ENCODE data around the gene WDR59.

Gene WDR59

DNA sequence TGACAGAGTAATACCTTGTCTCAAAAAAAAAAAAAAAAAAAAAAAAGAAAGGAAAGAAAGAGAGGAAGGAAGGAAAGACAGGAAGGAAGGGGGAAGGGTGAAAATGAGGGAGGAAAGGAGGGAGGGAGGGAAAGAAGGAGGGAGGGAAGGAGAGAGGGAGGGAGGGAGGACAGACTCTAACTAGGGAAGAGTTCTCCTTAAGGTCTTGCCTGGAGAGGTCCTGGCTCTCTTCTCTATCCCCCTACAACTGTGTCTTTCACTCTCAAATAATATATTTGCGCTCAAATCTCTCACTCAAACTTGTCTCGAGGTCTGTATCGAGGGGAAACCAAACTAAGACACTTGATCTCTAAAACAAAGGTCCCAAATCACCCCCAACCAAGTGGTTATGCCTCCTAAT is 35.6 kb downstream of the WDR59 start:
- Histone ChIP-seq H3K9ac (no peak overlapping the region), H3K36me3 (peaks cover 62 to 99% (median 84%) of the 10 kb centered on the region in 11 experiments), H3K4me3 (no peak overlapping the region), H3K4me1 (peaks cover 0 to 7% (median 0%) of the 10 kb centered on the region in 10 experiments; a peak in 2 of 20 replicates), H3K4me2 (no peak overlapping the region), H4K20me1 (peaks cover 0 to 40% (median 6%) of the 10 kb centered on the region in 11 experiments; a peak in 7 of 22 replicates), H3K9me3 (replicated peaks in 1 of 11) (no peaks in the 10 kb centered on the region), H3K27ac (no peak overlapping the region), H3K27me3 (no peaks in the 10 kb centered on the region; a peak in 1 of 22 replicates)
- TF ChIP-seq Cebpa-rat (IDR thresholded peaks at IDR 0.05) = no peak

- H3K4me1 ChIP-seq = no peaks in the 10 kb centered on the region
- H3K27me3 ChIP-seq = peaks cover 0 to 44% (median 0%) of the 10 kb centered on the region in 11 experiments; a peak in 5 of 22 replicates
- no peak overlapping the region for H3K27ac ChIP-seq
- H3K4me2 ChIP-seq = no peak overlapping the region
- peaks cover 0 to 59% (median 0%) of the 10 kb centered on the region in 11 experiments; a peak in 10 of 22 replicates for H4K20me1 ChIP-seq
- no peaks in the 10 kb centered on the region for H3K9me3 ChIP-seq (replicated peaks in 1 of 11)
- no peak overlapping the region for H3K9ac ChIP-seq
- no peak for TF ChIP-seq Cebpa-rat (IDR thresholded peaks at IDR 0.05)
- H3K36me3 ChIP-seq = peaks cover 70 to 100% (median 88%) of the 10 kb centered on the region in 11 experiments
- H3K4me3 ChIP-seq = no peak overlapping the region
Measured at GRCh38 chr16:74944466-74944865, 40.5 kb downstream of the WDR59 start.

- no peak overlapping the region for H3K4me3 ChIP-seq
- no peak for TF ChIP-seq Cebpa-rat (IDR thresholded peaks at IDR 0.05)
- H3K9ac ChIP-seq = no peak overlapping the region
- no peaks in the 10 kb centered on the region for H3K4me1 ChIP-seq
- no peaks in the 10 kb centered on the region for H3K9me3 ChIP-seq (replicated peaks in 1 of 11)
- H3K4me2 ChIP-seq = no peak overlapping the region
- H3K27ac ChIP-seq = no peak overlapping the region
- H4K20me1 ChIP-seq = peaks cover 0 to 69% (median 3%) of the 10 kb centered on the region in 11 experiments; a peak in 10 of 22 replicates
- peaks cover 66 to 100% (median 88%) of the 10 kb centered on the region in 11 experiments for H3K36me3 ChIP-seq
- peaks cover 0 to 57% (median 0%) of the 10 kb centered on the region in 11 experiments; a peak in 7 of 22 replicates for H3K27me3 ChIP-seq
Measured at GRCh38 chr16:74942977-74943918, 41.7 kb downstream of the WDR59 start.

GRCh38 chr16:74942566-74942965 is 42.4 kb downstream of the WDR59 start:
- H4K20me1 ChIP-seq = peaks cover 0 to 76% (median 7%) of the 10 kb centered on the region in 11 experiments; a peak in 10 of 22 replicates
- peaks cover under 1 to 6% (median 5%) of the 10 kb centered on the region in 10 experiments; a peak in 18 of 20 replicates for H3K4me1 ChIP-seq
- H3K4me2 ChIP-seq = no peak overlapping the region
- no peak overlapping the region for H3K27ac ChIP-seq
- H3K36me3 ChIP-seq = peaks cover 64 to 100% (median 88%) of the 10 kb centered on the region in 11 experiments
- H3K9ac ChIP-seq = no peak overlapping the region
- H3K27me3 ChIP-seq = peaks cover 0 to 63% (median 0%) of the 10 kb centered on the region in 11 experiments; a peak in 7 of 22 replicates
- no peaks in the 10 kb centered on the region for H3K9me3 ChIP-seq (replicated peaks in 1 of 11)
- no peak for TF ChIP-seq Cebpa-rat (IDR thresholded peaks at IDR 0.05)
- no peak overlapping the region for H3K4me3 ChIP-seq

DNA sequence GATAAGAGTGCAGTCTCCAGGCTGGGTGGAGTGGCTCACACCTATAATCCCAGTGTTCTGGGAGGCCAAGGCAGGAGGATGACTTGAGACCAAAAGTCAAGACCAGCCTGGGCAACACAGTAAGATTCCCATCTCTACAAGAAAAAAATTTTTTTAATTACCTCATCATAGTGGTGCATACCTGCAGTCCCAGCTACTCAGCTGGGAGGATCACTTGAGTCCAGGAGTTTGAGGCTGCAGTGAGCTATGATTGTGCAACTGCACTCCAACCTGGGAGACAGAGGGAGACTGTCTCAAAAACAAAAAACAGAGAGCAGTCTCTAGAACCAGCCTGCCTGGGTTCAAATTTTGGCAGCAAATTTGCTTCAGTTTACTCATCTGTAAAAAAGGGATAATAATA is 45.2 kb downstream of the WDR59 start:
- no peak overlapping the region for H3K4me2 ChIP-seq
- peaks cover 61 to 96% (median 84%) of the 10 kb centered on the region in 11 experiments for H3K36me3 ChIP-seq
- no peak overlapping the region for H3K4me3 ChIP-seq
- no peak overlapping the region for H3K27ac ChIP-seq
- no peak for TF ChIP-seq Cebpa-rat (IDR thresholded peaks at IDR 0.05)
- H3K27me3 ChIP-seq = peaks cover 0 to 84% (median 0%) of the 10 kb centered on the region in 11 experiments; a peak in 8 of 22 replicates
- peaks cover 14 to 21% (median 19%) of the 10 kb centered on the region in 10 experiments for H3K4me1 ChIP-seq
- H4K20me1 ChIP-seq = peaks cover 0 to 86% (median 12%) of the 10 kb centered on the region in 11 experiments; a peak in 12 of 22 replicates
- H3K9me3 ChIP-seq (replicated peaks in 1 of 11) = no peaks in the 10 kb centered on the region
- H3K9ac ChIP-seq = no peak overlapping the region

DNA sequence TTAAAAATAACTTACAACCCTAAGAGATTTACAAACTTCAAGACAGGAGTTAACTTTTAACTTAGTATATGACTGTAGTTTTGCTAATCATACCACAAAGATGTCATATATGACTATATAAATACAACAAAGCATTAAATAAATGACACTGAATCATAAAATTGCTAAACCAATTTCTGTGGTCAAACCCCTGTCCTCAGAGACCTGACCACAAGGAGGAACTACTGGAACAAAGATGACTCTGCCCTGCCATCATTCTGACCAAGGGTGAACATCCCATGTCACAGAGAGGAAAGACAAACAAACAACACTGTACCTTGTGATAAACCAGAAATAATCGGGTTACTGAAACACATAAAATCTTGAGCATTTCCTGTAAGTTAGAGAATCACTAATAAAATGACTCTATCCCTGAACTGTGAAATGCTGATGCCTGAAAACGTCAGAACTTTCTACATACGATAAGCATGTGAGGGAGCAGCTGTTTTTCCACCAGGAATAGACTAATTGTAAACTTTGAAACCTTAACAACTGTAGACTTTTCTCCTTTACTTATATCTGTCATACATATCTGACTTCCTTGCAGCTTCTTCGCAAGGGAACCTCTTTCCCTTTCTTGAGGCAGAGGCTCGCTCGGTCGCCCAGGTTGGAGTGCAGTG is 47.9 kb downstream of the WDR59 start:
- H3K27ac ChIP-seq = peak overlapping the region; percentile 33 to 68 (median 54); a peak in 18 of 22 replicates

GRCh38 chr16:74931445-74931844 is 53.5 kb downstream of the WDR59 start:
- TF ChIP-seq Cebpa-rat (IDR thresholded peaks at IDR 0.05) = no peak
- peaks cover 43 to 95% (median 82%) of the 10 kb centered on the region in 11 experiments for H3K36me3 ChIP-seq

More for the DNA sequence above, 47.9 kb downstream of the WDR59 start:
- Histone ChIP-seq H3K4me3 (no peak overlapping the region), H4K20me1 (peaks cover 0 to 76% (median 9%) of the 10 kb centered on the region in 11 experiments; a peak in 12 of 22 replicates), H3K9me3 (replicated peaks in 1 of 11) (no peaks in the 10 kb centered on the region), H3K27me3 (peaks cover 0 to 90% (median 0%) of the 10 kb centered on the region in 11 experiments; a peak in 8 of 22 replicates), H3K9ac (peak overlapping the region in 4 of 11 experiments; percentile 25 to 55 (median 40); a peak in 4 of 22 replicates), H3K36me3 (peaks cover 47 to 95% (median 77%) of the 10 kb centered on the region in 11 experiments), H3K4me2 (peak overlapping the region; percentile 16 to 67 (median 60)), H3K4me1 (peaks cover 14 to 21% (median 19%) of the 10 kb centered on the region in 10 experiments)
- TF ChIP-seq Cebpa-rat (IDR thresholded peaks at IDR 0.05) = peak in 4 of 11 experiments; percentile 17 to 38 (median 30); a peak in 5 of 22 replicates

DNA sequence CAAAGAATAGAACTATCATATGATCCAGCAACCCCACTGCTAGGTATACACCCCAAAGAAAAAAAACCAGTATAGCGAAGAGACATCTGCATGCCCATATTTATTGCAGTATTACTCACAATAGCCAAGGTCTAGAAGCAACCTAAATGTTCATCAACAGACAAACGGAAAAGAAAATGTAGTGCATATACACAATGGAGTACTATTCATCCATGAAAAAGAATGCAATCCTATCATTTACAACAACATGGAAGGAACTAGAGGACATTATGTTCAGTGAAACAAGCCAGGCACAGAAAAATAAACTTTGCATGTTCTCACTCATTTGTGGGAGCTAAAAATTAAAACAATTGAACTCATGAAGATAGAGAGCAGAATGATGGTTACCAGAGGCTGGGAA is 55.3 kb downstream of the WDR59 start:
- H3K9ac ChIP-seq = no peak overlapping the region
- no peak overlapping the region for H3K27ac ChIP-seq
- H3K36me3 ChIP-seq = peaks cover 40 to 94% (median 72%) of the 10 kb centered on the region in 11 experiments
- peaks cover 0 to 39% (median 0%) of the 10 kb centered on the region in 11 experiments; a peak in 7 of 22 replicates for H3K27me3 ChIP-seq
- no peak overlapping the region for H3K4me3 ChIP-seq
- no peaks in the 10 kb centered on the region for H3K9me3 ChIP-seq (replicated peaks in 1 of 11)
- H3K4me1 ChIP-seq = no peaks in the 10 kb centered on the region
- peaks cover 0 to 41% (median 0%) of the 10 kb centered on the region in 11 experiments; a peak in 7 of 22 replicates for H4K20me1 ChIP-seq
- H3K4me2 ChIP-seq = no peak overlapping the region
- TF ChIP-seq Cebpa-rat (IDR thresholded peaks at IDR 0.05) = no peak

More at GRCh38 chr16:74931445-74931844, 53.5 kb downstream of the WDR59 start:
- no peak overlapping the region for H3K9ac ChIP-seq
- no peaks in the 10 kb centered on the region for H3K9me3 ChIP-seq (replicated peaks in 1 of 11)
- H3K27ac ChIP-seq = no peak overlapping the region
- peaks cover 2 to 3% (median 3%) of the 10 kb centered on the region in 10 experiments; a peak in 19 of 20 replicates for H3K4me1 ChIP-seq
- no peak overlapping the region for H3K4me3 ChIP-seq
- H4K20me1 ChIP-seq = peaks cover 0 to 55% (median 2%) of the 10 kb centered on the region in 11 experiments; a peak in 11 of 22 replicates
- H3K4me2 ChIP-seq = no peak overlapping the region
- peaks cover 0 to 57% (median 0%) of the 10 kb centered on the region in 11 experiments; a peak in 8 of 22 replicates for H3K27me3 ChIP-seq
